Stimulated activated CD4-positive, alpha-beta T cell treated with anti-CD3 and anti-CD28 coated beads, Interleukin-15, amount 100 ng/mL, for 1 hour (primary cell): ENCODE results near the gene SLC22A4.

Experiments
- DNase-seq, 2 donors: peaks; one replicate each; pipeline ENCODE4 v3.0.0-alpha.2; 2020; ENCODE audit warnings: low read depth in 1 of 2, low spot score in 1 of 2

SLC22A4 gene

DNA sequence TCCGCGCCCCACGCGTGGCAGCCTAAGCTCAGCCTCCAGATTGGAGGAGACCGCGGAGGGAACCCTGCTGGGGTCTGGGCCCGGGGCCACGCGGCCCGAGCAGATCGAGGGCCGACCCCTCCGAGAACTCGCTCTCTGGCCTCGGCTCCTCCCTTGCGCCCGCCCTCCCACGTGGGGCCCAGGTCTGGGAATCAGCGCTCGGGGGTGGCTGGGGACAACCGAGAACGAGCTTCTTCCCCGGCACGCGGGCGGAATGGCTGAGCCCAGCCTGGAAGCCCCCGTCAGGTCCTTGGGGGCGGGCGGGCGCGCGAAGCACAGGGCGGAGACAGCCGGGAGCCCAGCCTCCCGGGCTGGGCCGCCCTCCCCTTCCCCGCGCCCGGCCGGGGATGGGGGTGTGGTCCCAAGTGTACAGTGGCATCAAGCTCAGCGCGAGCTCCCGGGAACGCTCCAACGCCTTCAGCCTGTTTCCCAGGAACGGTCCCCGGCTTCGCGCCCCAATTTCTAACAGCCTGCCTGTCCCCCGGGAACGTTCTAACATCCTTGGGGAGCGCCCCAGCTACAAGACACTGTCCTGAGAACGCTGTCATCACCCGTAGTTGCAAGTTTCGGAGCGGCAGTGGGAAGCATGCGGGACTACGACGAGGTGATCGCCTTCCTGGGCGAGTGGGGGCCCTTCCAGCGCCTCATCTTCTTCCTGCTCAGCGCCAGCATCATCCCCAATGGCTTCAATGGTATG, at the start of gene SLC22A4:
Gene SLC22A4 (plus strand): TSS at position 403 of the 736 bp plus-strand sequence. CDS start 223 bp downstream, at position 626.
- peak; percentile 32 to 75 for DNase-seq

DNA sequence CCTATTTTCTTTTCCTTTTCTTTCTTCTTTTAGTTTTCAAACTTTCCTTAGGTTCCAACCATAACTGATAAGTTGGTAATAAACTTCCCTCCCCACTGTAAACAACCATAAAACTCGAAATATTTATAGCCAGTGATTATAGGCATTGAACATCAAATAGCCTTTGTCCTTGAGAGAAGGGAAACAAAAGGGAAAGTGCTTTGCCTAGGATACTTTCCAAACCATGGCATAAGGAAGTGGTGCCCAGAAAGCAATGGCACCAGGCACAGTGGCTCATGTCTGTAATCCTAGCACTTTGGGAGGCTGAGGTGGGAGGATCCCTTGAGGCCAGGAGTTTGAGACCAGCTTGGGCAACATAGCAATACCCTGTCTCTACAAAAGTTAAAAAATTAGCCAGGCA, 48.6 kb upstream of the SLC22A4 start:
- DNase-seq, result no peak

GRCh38 chr5:132246806-132247205, 47.4 kb upstream of the SLC22A4 start:
- DNase-seq, result no peak

DNA sequence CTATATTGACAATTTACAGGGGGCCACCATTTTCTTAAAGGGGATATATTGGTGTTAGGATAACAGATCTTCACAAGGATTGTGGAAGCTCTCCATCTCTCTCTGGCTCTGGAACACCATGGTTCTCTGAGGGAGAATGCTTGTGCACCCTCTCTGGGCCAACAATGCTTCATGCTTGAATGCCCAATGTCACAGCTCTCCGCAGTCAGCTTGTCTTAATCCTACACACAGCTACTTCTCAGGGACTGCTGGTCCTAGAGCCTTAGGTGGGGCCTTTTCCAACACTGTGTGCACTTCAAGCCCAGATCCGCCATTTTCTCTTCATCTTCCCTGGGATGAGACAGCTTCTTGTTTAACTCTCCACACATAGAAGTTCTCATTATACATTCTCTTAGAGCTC, 43.6 kb upstream of the SLC22A4 start:
- no peak for DNase-seq

DNA sequence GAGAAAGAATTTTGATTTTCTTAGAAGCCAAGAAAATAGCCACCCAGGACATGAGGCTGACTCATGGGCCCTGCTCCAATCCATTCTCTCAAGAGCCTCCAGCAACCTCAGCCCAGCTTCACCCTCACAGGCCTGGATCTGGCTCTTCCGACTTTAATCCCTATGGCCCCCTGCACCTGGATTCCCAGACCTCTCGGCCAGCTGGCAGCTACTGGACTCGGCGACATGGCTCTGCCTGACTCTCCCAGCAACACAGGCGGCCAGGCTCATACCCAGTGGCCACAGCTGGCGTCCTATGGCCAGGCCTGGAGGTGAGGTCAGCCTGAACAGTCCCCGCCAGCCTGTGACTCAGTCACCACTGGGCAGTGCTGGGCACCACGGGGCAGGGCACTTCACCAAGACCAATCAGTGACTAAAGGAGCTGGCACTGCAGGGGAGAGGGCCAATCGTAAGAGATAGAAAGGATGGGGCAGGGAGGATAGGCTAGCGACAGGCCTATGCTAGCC, 42.9 kb upstream of the SLC22A4 start:
- DNase-seq, result no peak

DNA sequence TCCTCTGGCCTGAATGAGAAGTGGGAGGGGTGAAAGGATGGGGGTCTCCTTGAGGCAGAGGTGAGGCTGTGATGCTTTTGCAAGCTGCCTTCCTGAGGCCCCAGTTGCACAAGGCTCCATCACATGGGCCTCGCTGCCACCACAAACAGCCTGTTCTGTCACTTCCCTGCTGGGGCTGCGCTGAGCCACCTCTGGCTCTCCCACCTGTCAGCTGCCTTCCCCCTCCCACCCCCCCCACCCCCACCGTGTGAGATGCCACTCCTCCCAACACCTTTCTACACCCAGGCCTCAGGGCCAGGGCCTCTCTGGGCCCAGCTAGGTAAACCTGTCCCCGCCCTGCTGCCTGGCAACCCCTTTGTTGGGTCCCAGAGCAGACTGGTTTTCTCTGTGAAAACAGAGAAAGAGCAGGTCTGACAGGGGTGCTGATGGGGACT, 41.2 kb upstream of the SLC22A4 start:
- DNase-seq, result no peak

DNA sequence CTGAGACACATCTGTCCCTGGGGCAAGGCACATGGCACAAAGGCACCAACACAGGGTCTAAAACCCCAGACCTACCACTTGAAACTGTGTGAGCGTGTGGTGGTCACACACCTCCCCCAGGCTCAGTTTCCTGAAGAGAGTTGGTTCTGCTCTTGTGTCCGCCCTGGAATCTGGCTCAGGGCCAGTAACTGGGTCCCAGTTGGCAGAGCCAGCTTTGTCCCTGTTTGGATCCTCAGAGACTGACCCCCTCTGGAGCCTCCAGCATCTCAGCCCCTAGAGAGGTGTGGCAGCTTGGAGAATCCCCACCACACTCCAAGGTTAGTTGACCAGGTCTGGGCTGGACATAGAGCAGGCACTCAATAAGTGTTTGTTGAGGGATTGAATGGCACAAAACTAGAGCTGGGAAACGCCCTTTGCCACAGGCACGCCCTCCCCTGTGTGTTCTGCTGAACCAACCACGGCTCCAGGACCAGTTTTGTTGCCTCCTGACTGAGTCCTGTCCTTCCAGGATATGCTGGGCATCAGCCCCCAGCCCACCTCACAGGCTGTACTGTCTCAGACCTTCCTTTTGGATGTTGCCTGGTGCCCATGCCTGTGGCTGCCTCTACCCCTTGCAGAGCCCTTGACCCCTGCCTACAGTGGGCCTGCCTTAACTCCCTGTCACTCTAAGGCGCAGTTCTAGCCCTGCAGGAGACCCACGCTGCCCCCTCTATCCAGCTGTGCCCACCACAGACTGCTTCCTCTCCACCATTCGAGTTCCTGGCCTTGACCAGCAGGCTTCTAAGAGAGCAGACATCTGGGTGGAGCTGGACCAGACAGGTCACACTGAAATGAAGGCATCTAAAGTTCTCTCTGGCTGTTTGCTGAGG, 40.5 kb upstream of the SLC22A4 start:
- no peak for DNase-seq

DNA sequence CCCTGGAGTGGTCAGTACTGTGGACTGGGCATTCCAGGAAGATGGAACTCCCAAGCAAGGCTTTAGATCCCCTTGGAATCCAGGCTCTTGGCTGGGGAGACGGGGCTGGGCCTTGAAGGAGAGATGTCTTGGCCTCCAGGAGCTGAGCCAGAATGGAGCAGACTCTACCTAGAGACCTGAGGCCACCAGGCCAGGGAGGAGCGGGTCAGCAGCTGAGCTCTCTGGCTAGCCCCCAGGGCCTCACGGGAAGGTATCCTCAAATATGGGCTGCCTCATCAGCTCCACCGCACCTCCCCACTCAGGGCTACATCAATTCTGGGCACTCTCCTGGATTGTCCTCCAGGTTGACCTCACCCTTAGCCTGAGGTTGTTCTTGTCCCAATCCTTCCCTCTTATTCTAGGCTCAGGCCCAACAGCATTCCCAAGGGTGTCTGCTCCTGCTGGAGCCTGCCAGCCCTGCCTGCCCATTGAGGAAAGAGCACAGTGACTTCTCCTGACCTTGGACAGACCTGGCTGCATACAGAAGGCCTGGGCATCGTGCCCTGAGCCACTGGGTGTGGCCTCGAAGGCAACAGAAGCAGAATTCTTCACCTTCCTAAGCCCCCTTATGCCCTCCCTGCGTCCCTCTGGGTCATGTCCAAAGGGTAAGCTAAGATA, 39.7 kb upstream of the SLC22A4 start:
- no peak for DNase-seq

DNA sequence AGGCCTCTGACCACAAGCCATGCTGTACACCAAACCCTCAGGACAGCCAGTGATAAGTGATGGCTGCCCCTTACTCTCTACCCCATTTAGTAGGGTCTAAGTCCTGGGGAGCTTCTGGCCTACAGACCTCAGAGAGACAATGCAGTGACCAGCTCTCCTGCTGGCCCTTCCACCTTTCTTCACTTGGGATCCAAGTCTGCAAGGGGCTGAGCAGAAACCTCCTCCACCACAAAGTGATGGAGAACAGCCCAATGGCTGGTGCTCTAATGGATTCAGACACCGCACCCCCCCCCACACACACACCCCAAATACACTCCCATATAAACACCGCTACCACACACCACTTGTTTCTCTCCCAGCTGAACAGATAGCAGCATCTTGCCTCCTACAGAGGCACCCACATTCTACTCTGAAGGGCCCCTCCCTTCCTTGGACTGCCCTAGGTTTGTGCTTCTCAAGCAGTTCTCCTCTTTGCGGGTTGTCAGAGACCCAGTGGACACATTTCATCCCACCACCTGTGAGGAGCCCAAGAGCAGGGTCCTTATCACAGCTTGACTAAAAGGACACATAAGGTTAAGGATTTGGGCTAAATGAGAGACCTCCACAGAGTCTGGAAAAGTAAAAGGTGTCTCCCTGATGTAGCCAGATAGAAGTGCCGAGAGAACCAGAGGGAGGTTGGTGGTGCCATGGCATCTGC, 38.0 kb upstream of the SLC22A4 start:
- DNase-seq, result no peak

DNA sequence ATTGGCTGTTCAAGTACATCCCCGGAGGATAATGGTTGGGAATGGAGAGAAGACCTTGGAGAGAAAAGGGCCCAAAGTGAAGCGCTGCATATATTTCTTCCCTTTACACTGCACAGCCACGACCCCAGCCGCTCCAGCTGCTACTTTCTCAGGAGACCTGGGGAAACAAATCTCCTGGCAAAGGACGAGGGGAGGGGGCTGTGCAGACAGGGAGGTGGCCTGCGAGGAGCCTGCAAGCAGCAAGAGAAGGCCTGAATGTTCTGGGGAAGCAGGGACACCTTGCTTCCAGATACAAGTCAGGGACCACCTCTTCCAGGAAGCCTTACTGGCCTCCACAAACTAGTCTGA, 37.4 kb upstream of the SLC22A4 start:
- DNase-seq, result no peak

DNA sequence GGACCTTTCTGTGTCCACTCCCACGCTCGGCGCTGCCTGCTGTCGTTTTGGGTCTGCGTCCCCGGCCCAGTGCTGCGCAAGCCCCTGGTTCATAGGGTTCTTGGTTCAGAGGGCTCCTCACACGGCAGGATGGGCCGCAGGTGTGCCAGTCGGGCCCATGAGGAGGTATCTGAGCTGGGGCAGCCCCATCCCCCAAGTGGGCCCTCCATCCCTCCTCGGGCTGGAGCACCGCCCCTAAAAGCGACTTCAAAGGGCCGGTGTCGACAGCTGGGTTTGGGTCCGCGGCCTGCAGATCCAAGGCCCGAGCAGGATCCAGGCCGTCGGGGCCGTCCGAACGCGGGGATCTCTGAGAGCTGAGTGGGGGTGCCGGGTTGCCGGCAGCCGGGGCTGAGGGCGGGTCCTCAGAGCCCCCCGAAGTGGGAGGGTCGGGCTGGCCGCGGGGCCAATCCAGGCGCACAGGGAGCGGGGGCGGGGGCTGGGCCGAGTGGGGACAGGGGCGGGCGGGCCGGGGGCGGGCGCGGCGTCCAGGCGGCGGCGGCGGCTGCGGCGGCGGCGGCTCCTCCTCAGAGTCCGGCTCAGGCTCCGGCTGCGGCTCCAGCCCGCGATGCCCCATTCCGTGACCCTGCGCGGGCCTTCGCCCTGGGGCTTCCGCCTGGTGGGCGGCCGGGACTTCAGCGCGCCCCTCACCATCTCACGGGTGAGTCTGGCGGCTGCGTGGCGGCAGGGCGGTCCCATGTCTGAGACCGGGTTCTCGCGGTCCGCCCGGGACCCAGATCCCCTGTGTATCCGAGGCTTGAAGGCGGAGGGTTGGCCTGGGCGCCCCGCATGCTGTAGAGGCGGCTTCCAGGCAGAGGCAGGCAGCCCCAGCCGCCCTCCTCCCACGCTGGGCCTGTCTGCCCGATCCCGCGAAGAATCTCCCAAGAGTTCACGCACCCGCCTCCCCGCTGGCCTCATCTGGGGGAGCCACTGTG, 36.8 kb upstream of the SLC22A4 start, which contains the start of gene PDLIM4:
Gene PDLIM4 (plus strand): TSS at position 566 of the 971 bp plus-strand sequence. CDS start 39 bp downstream, at position 605.
- no peak for DNase-seq

DNA sequence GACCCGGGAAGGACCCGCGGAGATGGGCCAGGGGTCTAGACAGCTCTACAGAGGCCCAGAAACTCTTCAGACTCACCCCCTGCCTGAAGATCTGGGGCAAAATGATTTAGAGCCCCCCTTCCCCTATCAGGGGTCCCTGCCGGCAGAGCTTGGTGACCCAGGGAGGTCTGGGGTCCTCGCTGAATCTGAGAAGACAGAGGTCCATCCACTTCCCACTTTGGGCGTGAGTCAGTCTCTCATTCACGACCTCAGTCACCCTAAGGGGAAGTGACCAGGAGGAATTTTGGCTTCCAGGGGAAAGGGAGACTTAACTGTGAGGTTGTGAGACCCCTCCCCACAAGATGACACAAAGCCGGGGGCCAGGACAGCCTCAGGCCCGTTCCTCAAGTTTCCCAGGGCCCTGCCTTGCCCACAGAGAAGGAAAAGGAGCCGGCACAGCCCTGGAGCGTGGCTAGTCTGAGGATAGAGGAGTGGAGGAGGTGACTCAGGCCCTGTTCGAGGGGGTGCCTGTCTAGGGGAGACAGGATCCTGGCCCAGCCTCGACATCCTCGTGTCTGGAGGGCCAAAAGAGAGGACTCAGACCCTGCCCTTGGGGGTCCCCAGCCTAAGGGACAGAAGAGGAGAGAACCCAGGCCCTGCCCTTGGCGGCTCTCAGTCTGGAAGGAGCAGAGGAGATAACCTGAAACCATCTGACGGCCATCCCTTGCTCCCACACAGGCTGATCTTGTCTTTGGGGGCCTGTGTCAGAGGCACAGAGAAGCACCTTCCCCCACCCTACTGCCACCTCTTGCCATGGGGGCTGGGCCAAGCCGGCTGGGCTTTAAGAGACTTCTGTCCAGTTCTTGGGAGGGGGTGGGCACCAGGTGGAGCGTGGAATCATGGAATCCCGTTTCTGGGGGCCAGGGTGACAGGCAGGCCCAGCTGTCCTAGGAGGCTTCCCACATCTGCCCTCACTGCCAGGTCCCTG, 35.8 kb upstream of the SLC22A4 start:
- DNase-seq, result no peak

- DNase-seq, result no peak
Observed at GRCh38 chr5:132259069-132259851, 34.9 kb upstream of the SLC22A4 start.

DNA sequence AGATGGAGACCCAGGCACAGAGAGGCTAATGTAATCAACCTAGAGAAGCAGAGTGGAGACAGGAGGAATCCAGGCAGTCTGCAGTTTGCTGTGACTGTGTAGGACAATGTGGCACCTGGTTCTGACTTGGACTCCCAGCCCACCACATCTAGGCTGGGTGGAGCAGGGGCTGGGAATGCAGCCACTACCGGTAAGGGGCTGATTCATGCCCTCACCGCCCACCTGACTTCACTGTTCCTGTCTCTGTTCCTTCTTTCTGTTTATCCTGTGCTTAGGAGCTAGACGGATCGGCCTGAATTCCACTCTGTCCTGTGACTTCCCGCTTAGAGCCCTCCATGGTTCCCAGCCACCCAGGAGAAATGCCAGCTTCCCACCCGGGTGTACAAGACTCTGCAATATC, 34.1 kb upstream of the SLC22A4 start:
- no peak for DNase-seq

DNA sequence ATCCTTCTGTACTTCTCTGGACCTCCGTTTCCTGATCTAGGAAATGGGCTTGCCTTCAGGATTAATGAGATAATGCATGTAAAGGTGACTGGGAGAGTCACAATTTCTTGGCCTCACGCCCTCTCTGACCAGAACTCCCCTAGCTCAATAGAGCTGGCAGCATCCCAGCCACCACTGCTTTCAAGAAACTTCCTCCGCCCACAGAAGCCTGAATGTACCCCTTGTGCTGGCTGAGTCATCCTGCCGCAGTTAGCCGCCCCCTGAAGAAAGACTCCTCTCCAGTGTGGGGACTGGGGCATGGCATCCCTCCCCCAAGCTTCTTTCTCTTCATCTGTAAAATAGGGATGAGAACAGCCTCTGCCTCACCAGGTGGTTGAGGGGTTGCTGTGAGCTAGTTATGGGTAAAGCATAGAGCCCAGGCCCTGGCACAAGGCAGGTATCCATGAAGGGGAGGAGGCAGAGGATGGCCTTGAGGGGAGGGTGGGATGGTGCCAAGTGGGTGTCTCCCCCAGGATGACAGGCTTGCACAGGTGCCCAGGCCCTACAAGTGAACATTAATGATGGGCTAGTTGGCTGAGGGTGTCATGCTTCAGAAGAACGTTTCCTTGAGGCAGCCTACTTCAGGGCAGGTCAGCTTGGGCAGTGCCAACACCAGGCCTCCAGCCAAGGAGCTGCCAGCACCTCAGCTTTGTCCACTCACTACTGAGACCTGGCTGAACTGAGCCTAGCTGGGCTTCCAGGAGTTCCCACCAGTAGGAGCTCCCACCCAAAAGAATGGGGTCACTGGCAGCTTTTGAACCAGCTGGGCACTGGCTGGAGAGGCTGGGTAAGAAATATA, 33.3 kb upstream of the SLC22A4 start:
- no peak for DNase-seq

- DNase-seq, result no peak
Observed at GRCh38 chr5:132261881-132262845, 32.0 kb upstream of the SLC22A4 start.
